Measurements from ENCODE around the gene NFS1. TPM values are rescaled to one million over a fixed set of nuclear protein-coding genes. Genes with fewer than 3 reads are reported as not detected.
"Not testable (repeated sequence)": the region's sequence is repeated elsewhere in the genome, so short reads cannot be mapped to it uniquely, and the experiment has no call there.

The NFS1 gene
- total RNA-seq, 1 donor from 2014 or later: 19.5 TPM

GRCh38 chr20:35716330-35716729 lies 17.2 kb upstream of the NFS1 start:
- no peak overlapping the region for H3K4me3 ChIP-seq
- H3K9me3 ChIP-seq: no peaks in the 10 kb centered on the region
- H3K27me3 ChIP-seq: no peaks in the 10 kb centered on the region
- ATAC-seq: no peak
- no peak overlapping the region for H3K27ac ChIP-seq
- intact Hi-C loops (cut with DNase I): loop anchor here (10.0 kb wide), 1 partner anchor 168 kb away; no protein-coding TSS in a partner anchor
- H3K4me1 ChIP-seq: peaks cover 7% of the 10 kb centered on the region
- DNase-seq: no peak
- H3K36me3 ChIP-seq: peaks cover 100% of the 10 kb centered on the region
- TF ChIP-seq, protein P1, sequence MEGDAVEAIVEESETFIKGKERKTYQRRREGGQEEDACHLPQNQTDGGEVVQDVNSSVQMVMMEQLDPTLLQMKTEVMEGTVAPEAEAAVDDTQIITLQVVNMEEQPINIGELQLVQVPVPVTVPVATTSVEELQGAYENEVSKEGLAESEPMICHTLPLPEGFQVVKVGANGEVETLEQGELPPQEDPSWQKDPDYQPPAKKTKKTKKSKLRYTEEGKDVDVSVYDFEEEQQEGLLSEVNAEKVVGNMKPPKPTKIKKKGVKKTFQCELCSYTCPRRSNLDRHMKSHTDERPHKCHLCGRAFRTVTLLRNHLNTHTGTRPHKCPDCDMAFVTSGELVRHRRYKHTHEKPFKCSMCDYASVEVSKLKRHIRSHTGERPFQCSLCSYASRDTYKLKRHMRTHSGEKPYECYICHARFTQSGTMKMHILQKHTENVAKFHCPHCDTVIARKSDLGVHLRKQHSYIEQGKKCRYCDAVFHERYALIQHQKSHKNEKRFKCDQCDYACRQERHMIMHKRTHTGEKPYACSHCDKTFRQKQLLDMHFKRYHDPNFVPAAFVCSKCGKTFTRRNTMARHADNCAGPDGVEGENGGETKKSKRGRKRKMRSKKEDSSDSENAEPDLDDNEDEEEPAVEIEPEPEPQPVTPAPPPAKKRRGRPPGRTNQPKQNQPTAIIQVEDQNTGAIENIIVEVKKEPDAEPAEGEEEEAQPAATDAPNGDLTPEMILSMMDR (IDR thresholded peaks at IDR 0.05): no peak

- TF ChIP-seq, protein P1 (IDR thresholded peaks at IDR 0.05): no peak
- DNase-seq (no peak), ATAC-seq (no peak)
- Histone ChIP-seq H3K27ac (no peak overlapping the region), H3K9me3 (no peaks in the 10 kb centered on the region), H3K27me3 (no peaks in the 10 kb centered on the region), H3K36me3 (peaks cover 100% of the 10 kb centered on the region), H3K4me1 (peaks cover 10% of the 10 kb centered on the region), H3K4me3 (no peak overlapping the region)
- intact Hi-C loops (cut with DNase I): loop anchor here (10.0 kb wide), 1 partner anchor 169 kb away; no protein-coding TSS in a partner anchor
These were observed 16.5 kb upstream of the NFS1 start for GRCh38 chr20:35715652-35716051.

DNA sequence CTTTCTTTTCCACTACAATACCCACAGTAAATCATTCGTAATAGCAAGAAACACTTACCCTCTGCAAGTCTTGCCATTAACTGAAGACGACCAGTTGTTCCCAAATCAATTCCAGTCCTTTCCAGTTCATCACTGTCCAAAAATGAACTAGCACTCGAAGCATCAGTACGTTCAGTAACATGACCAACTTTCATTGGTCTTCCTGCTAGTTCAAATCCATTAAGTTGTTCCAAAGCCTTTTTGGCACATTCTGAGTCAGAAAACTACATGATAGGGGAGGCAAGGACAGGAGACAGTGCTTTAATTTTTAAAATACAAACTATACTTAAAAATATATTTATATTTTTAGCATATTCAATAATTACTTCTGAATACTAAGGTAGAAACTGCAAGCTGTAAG lies 15.0 kb upstream of the NFS1 start:
- Histone ChIP-seq H3K4me3 (no peak overlapping the region), H3K27ac (no peak overlapping the region), H3K9me3 (no peaks in the 10 kb centered on the region), H3K4me1 (peaks cover 18% of the 10 kb centered on the region), H3K27me3 (no peaks in the 10 kb centered on the region), H3K36me3 (peaks cover 100% of the 10 kb centered on the region)
- ATAC-seq (no peak), DNase-seq (no peak)
- TF ChIP-seq, protein P1 (IDR thresholded peaks at IDR 0.05): no peak
- intact Hi-C loops (cut with DNase I): loop anchor here (10.0 kb wide), 1 partner anchor 171 kb away; no protein-coding TSS in a partner anchor

DNA sequence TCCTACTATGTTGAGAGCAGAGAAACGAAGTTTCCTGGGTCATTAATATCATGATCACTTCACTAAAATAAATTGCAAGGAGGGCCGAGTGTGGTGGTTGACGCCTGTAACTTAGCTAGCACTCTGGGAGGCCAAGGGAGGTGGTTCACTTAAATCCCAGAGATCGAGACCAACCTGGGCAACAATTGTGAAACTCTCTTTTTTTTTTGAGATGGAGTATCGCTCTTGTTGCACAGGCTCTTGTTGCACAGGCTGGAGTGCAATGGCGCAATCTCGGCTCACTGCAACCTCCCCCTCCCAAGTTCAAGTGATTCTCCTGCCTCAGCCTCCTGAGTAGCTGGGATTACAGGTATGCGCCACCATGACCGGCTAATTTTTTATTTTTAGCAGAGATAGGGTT lies 14.0 kb upstream of the NFS1 start:
- Histone ChIP-seq H3K4me1 (peaks cover 18% of the 10 kb centered on the region), H3K36me3 (peaks cover 100% of the 10 kb centered on the region)
- H3K27ac ChIP-seq, H3K27me3 ChIP-seq, H3K9me3 ChIP-seq, H3K4me3 ChIP-seq, DNase-seq, ATAC-seq: not testable (repeated sequence)
- intact Hi-C loops (cut with DNase I): loop anchor here (10.0 kb wide), 1 partner anchor 172 kb away; no protein-coding TSS in a partner anchor

GRCh38 chr20:35711588-35712209 lies 12.5 kb upstream of the NFS1 start:
- DNase-seq: no peak
- Histone ChIP-seq H3K4me3 (no peak overlapping the region), H3K9me3 (no peaks in the 10 kb centered on the region), H3K27me3 (no peaks in the 10 kb centered on the region), H3K36me3 (peaks cover 100% of the 10 kb centered on the region), H3K27ac (no peak overlapping the region), H3K4me1 (peaks cover 18% of the 10 kb centered on the region)
- ATAC-seq: no peak
- TF ChIP-seq, protein P1 (IDR thresholded peaks at IDR 0.05): no peak
- intact Hi-C loops (cut with DNase I): loop anchor here (10.0 kb wide), 1 partner anchor 173 kb away; no protein-coding TSS in a partner anchor

DNA sequence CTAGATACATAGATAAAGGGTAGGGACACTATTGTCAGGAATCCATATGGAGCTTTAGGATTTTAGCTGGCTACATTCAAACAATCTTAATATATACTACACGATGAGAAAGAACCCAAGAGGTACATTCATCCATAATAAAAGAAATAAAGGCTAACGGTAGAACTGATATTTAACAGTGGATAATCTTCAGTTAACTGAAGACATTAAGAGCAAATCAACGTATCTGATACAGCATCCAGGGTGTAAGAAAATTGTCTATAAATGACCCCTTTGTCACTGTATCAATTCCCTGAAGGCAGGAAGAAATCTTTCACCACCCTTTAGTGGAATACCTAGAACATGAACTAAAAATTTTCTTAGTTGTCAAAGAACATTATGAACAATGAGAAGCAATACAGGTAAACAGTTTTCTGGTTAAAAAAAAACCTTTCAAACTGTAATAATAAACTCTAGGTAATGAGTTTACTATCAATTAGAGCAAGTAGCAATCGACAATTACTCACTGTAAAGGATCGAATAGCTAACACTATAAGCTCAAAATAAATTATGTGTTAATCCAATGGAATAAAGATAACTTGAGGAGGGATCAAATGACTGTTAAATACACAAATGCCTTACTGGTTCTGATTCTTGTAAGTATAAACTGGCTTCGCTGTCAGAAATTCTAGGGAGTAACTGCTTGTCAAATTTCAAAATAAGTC lies 11.9 kb upstream of the NFS1 start:
- Histone ChIP-seq H3K4me3 (no peak overlapping the region), H3K9me3 (no peaks in the 10 kb centered on the region), H3K27ac (no peak overlapping the region), H3K4me1 (peaks cover 18% of the 10 kb centered on the region), H3K36me3 (peaks cover 100% of the 10 kb centered on the region), H3K27me3 (no peaks in the 10 kb centered on the region)
- TF ChIP-seq, protein P1 (IDR thresholded peaks at IDR 0.05): no peak
- ATAC-seq (no peak), DNase-seq (no peak)
- intact Hi-C loops (cut with DNase I): loop anchor here (10.0 kb wide), 1 partner anchor 174 kb away; no protein-coding TSS in a partner anchor

Measured in upper lobe of right lung (tissue), 1 donor.